ENCODE measurements around the gene DIS3L2. TPM values are rescaled to one million over a fixed set of nuclear protein-coding genes. Genes with fewer than 3 reads are reported as not detected.

DIS3L2 gene
- total RNA-seq, 1 donor from 2014 or later = 42.1 TPM

DNA sequence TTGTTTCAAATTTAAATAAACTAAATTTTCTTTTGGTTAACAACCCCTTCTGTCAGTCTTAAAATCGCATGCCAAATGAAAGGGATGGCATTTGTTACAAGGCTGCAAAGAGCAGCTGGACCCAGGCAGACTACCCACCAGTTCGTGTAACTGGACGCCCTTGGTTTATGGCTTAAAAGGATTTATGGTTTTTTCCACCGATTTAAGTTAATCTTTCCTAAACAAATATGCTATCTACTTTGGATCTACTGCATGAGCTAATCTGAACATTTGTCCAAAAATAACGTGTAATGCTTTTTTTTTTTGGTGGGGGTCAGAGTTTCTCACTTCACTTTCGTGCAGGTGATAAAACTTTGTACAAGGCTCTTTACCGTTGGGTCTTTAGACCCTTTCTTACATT, 62.9 kb downstream of the DIS3L2 start:
- peaks cover 2% of the 10 kb centered on the region for H3K9me3 Mint-ChIP-seq (ENCODE audit: unreplicated experiment)
- H3K4me3 Mint-ChIP-seq (ENCODE audit: unreplicated experiment) = no peak overlapping the region
- DNase-seq = no peak

DNA sequence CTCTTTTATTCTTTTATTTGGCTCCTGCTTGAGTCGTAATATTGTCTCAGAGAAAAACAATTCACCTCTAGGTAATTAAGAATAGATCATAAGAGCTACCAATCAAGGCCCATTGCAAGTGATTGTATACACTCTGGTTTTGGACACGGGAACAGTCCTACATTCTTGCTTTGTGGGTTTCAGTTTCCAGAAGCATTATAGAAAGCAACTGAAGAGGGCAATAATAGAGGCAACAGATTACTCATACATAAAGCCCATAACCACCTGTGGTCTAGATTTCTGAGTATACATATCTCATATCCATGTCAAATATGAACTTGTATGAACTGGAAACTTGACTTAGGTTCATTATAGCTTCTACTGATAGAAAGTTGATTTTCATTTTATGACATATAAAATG, 65.4 kb downstream of the DIS3L2 start:
- Mint-ChIP-seq H3K4me3 (ENCODE audit: unreplicated experiment) (no peak overlapping the region), H3K4me1 (ENCODE audit: low read depth, unreplicated experiment) (peaks cover 36% of the 10 kb centered on the region), H3K27me3 (ENCODE audit: unreplicated experiment) (peaks cover 6% of the 10 kb centered on the region), H3K36me3 (ENCODE audit: unreplicated experiment) (peaks cover under 1% of the 10 kb centered on the region), H3K27ac (ENCODE audit: unreplicated experiment) (no peak overlapping the region), H3K9me3 (ENCODE audit: unreplicated experiment) (peaks cover 2% of the 10 kb centered on the region)
- TF ChIP-seq, protein P1, sequence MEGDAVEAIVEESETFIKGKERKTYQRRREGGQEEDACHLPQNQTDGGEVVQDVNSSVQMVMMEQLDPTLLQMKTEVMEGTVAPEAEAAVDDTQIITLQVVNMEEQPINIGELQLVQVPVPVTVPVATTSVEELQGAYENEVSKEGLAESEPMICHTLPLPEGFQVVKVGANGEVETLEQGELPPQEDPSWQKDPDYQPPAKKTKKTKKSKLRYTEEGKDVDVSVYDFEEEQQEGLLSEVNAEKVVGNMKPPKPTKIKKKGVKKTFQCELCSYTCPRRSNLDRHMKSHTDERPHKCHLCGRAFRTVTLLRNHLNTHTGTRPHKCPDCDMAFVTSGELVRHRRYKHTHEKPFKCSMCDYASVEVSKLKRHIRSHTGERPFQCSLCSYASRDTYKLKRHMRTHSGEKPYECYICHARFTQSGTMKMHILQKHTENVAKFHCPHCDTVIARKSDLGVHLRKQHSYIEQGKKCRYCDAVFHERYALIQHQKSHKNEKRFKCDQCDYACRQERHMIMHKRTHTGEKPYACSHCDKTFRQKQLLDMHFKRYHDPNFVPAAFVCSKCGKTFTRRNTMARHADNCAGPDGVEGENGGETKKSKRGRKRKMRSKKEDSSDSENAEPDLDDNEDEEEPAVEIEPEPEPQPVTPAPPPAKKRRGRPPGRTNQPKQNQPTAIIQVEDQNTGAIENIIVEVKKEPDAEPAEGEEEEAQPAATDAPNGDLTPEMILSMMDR (IDR thresholded peaks at IDR 0.05; ENCODE audit: partially characterized antibody, unreplicated experiment) = no peak
- no peak for DNase-seq

More for the DNA sequence above, 62.9 kb downstream of the DIS3L2 start:
- Mint-ChIP-seq H3K36me3 (ENCODE audit: unreplicated experiment) (no peaks in the 10 kb centered on the region), H3K4me1 (ENCODE audit: low read depth, unreplicated experiment) (peaks cover 26% of the 10 kb centered on the region), H3K27ac (ENCODE audit: unreplicated experiment) (no peak overlapping the region), H3K27me3 (ENCODE audit: unreplicated experiment) (no peaks in the 10 kb centered on the region)
- TF ChIP-seq, protein P1 (IDR thresholded peaks at IDR 0.05; ENCODE audit: partially characterized antibody, unreplicated experiment) = no peak

DNA sequence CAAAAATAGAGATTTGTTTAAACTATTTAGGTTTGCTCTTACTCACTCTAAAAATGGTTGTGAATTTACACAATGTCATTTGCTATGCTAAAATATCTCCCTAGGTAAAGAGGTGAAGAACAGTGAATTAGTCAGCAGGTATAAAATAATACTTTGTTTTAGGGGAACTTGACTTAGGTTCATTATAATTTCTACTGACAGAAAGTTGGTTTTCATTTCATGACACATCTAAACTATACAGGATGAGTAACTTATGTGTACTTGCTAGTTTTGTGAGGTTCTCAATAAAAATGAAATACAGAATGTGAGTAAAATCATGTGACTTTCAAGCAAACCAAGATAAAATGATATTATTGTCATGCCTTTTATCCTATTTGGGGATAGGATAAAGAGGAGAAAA, 66.0 kb downstream of the DIS3L2 start:
- Mint-ChIP-seq H3K36me3 (ENCODE audit: unreplicated experiment) (peaks cover 4% of the 10 kb centered on the region), H3K27me3 (ENCODE audit: unreplicated experiment) (peaks cover 6% of the 10 kb centered on the region), H3K4me1 (ENCODE audit: low read depth, unreplicated experiment) (peaks cover 36% of the 10 kb centered on the region), H3K9me3 (ENCODE audit: unreplicated experiment) (peaks cover 2% of the 10 kb centered on the region), H3K4me3 (ENCODE audit: unreplicated experiment) (no peak overlapping the region), H3K27ac (ENCODE audit: unreplicated experiment) (no peak overlapping the region)
- no peak for DNase-seq
- TF ChIP-seq, protein P1 (IDR thresholded peaks at IDR 0.05; ENCODE audit: partially characterized antibody, unreplicated experiment) = no peak

DNA sequence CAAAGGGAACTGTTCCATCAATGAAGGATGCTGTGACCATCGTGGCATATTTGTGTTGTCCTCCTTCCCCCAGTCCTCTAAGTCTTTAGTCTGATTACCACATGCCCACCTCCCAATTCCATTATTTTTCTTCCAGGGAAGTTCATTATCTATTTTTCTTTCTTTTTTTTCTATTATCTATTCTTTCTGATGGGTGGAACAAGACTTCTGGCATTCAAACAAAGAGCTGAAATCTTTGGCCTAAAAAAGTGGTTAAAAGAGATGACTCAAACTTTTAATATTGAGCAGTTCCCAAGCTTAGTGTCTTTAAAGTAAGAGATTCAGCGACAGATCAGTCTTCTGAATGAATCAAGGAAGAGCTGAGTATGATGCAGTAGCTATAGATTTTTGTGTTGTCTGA, 66.6 kb downstream of the DIS3L2 start:
- no peak overlapping the region for H3K4me3 Mint-ChIP-seq (ENCODE audit: unreplicated experiment)
- H3K36me3 Mint-ChIP-seq (ENCODE audit: unreplicated experiment) = peaks cover 7% of the 10 kb centered on the region
- TF ChIP-seq, protein P1 (IDR thresholded peaks at IDR 0.05; ENCODE audit: partially characterized antibody, unreplicated experiment) = no peak
- peaks cover 6% of the 10 kb centered on the region for H3K27me3 Mint-ChIP-seq (ENCODE audit: unreplicated experiment)
- no peak for DNase-seq
- H3K9me3 Mint-ChIP-seq (ENCODE audit: unreplicated experiment) = peaks cover 2% of the 10 kb centered on the region
- H3K4me1 Mint-ChIP-seq (ENCODE audit: low read depth, unreplicated experiment) = peaks cover 30% of the 10 kb centered on the region
- no peak overlapping the region for H3K27ac Mint-ChIP-seq (ENCODE audit: unreplicated experiment)

DNA sequence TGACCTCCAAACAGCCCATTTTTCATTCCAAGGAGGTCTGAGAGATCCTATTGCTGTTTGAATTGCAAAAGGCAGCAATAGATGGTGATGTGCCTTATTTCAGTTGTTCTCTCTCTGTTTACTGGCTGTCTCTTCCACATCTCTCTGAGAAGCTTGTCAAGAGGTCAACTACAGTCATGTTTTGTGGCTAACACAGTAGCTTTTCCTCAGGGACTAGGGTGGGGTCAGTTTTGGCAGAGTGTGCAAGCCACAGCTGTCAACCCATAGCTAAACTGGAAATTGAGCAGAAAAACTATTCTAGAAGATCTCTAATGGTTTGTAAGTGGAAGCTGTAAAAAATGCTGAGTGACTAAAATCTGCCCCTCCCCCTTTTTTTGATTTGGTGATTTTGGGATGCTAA, 67.1 kb downstream of the DIS3L2 start:
- DNase-seq = no peak
- Mint-ChIP-seq H3K4me3 (ENCODE audit: unreplicated experiment) (no peak overlapping the region), H3K4me1 (ENCODE audit: low read depth, unreplicated experiment) (peaks cover 30% of the 10 kb centered on the region), H3K36me3 (ENCODE audit: unreplicated experiment) (peaks cover 13% of the 10 kb centered on the region), H3K27ac (ENCODE audit: unreplicated experiment) (peak overlapping the region; percentile 60), H3K27me3 (ENCODE audit: unreplicated experiment) (peaks cover 6% of the 10 kb centered on the region), H3K9me3 (ENCODE audit: unreplicated experiment) (peaks cover 2% of the 10 kb centered on the region)
- TF ChIP-seq, protein P1 (IDR thresholded peaks at IDR 0.05; ENCODE audit: partially characterized antibody, unreplicated experiment) = no peak
